HG03139 (cell line): Measurements from ENCODE around the gene CD82.

ENCODE experiments used
- ATAC-seq: cut with Tn5 transposase; IDR thresholded peaks from one replicate; pipeline ENCODE4 v1.9.1; 2021; ENCODE audit not compliant: unreplicated experiment

CD82 gene, protein sequence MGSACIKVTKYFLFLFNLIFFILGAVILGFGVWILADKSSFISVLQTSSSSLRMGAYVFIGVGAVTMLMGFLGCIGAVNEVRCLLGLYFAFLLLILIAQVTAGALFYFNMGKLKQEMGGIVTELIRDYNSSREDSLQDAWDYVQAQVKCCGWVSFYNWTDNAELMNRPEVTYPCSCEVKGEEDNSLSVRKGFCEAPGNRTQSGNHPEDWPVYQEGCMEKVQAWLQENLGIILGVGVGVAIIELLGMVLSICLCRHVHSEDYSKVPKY

DNA sequence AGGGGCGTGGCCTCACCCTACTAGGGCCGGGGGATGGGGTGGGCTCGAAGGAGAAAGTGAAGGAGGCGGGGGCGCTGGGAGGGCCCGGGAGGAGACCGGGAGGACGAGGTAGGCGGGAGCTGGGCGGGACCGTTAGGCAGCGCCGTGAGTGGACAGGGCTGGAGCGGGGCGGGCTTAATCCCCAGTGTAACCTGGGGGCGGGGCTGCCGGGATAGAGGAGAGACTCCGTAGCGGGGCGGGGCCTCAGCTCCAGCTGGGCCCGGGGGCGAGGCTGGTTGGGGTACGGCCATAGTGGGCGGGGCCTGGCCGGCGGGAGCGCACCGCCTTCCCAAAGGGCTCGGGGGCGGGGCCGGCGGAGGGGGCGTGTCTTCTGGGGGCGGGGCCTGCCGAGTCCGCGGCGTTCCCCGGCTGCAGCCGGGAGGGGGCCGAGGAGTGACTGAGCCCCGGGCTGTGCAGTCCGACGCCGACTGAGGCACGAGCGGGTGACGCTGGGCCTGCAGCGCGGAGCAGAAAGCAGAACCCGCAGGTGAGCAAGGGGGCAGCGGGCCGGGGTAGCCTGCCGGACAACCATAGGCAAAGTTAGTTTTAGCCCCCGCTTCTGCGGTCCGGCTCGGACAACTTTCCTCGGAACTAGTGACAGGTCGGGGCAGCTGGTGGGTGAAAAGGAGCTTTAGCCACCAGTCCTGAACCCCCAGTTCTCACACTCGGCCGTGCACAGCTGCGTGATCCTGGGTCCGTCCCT lies at the start of gene CD82:
TSS of gene CD82 (plus strand) at position 453 of the 742 bp plus-strand sequence. CDS start 29,000 bp downstream, outside the sequence.
- ATAC-seq, result peak; percentile 64

DNA sequence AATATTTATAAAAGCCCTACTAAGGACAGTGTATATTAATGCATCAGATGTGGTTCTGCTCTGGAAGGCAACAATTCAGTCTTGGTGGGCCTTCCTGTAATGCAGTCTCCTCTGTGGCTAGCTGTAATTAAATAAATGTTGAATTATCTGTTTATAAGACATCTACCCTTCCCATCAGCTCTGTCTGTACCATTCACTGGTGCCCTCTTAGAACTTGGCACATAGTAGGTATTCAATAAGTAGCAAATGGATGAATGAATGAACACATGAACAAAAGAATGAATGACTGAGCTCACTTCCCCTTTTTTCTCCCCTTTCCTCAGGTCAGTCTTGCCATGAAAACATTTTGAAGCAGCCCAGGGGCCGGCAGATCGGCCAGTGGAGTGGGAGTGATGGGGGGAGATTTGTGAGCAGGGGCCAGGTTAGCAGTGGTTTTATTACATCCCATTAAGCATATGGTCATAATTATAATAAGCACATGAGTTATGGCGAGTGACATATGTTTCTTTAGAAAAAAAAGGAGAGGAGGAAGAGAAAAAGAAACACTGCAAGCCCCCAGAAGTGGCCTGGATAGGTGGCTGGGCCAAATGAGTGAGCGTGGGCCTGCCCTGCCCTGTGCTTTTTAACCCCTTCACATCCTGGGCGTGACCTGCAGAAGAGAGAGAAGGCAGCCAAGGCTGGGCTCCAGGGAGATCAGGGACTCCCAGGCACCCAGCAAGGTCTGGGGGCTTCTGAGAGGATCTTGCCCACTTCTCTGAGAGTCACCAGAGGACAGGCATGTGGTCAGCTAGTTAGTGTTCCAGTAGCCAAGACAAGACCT lies 48.6 kb upstream of the CD82 start:
- no peak for ATAC-seq

DNA sequence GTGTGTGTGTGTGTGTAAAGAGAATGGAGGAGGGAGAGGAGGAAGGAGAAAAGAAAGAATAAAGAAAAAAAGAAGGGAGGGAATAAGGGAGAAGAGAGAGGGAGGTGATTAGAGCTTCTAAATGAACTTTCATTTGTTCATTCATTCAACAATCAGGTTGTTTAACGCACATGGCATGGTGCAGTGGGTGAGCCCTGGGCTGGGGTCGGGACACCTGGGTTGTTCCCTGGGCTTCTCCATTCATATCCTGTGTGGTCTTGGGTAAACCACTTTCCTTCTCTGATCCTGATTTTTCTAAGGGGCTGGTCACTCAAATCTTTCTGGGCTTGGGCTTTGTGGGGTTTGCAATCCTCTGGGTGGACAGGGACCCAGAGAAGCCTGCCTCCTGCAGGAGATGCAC lies 47.9 kb upstream of the CD82 start:
- ATAC-seq, result no peak

GRCh38 chr11:44518968-44519550 lies 46.4 kb upstream of the CD82 start:
- ATAC-seq, result no peak

GRCh38 chr11:44519989-44520737 lies 45.3 kb upstream of the CD82 start:
- no peak for ATAC-seq

GRCh38 chr11:44521148-44521547 lies 44.3 kb upstream of the CD82 start:
- no peak for ATAC-seq

DNA sequence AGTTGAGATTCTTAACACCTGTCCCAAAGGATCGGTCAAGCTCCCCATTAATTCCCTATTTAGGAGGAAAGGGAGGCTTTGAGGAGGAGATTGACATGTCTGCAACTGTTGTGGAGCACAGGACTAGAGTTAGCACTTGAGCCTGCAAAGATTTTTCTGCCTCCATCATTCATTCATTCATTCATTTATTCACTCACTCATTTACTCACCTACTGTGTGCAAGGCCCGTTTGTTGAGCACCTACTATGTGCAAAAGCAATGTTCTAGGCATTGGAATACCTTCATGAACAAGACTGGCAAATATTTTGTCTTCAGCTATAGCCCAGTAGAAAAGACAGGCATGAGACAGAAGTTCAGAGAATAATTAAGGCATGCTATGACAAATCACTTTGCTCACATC lies 43.2 kb upstream of the CD82 start:
- ATAC-seq, result no peak

DNA sequence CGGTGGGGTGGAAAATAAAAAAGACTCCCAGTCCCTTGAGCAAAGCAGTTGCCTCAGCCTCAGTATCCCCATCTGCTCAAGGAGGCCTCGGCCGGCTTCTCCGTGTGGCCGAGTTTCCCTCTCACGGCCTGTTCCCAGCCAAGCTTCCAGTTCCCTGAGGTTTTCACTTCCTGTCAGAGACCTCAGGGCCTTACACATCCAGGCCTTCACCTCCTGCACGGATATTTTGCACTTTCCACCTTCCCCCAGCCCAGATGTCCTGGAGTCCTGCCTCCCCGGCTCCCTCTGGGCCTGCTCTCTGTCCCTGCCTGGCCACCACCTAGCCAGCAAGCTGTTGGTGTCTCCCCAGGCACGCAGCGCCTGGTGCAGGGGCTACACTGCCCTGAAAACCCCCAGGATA lies 41.1 kb upstream of the CD82 start:
- ATAC-seq, result no peak

DNA sequence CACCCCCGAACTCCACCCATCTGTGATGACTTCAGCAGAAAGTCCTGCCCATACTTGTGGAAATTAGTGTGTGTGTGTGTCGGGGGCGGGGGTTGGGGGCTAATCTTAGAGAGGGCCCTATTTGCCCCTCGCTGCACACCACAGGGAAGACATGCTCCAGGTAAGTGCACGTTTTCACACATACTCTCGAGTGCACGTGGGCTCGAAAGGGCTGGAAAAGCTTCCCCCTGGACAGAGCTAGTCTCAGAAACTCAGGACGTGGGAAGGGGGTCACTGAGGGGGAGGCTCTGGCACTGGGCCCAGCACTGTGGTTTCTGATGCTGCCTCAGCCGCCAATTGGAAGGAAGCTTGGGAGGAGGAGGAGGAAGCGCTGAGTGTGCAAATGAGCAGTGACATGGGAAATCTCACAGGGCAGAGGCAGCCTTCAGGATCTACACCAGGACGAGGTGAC lies 40.7 kb upstream of the CD82 start:
- ATAC-seq, result no peak

GRCh38 chr11:44525473-44526252 lies 39.8 kb upstream of the CD82 start:
- ATAC-seq, result no peak

- ATAC-seq, result no peak
Observed at GRCh38 chr11:44526438-44526837, 39.0 kb upstream of the CD82 start.

DNA sequence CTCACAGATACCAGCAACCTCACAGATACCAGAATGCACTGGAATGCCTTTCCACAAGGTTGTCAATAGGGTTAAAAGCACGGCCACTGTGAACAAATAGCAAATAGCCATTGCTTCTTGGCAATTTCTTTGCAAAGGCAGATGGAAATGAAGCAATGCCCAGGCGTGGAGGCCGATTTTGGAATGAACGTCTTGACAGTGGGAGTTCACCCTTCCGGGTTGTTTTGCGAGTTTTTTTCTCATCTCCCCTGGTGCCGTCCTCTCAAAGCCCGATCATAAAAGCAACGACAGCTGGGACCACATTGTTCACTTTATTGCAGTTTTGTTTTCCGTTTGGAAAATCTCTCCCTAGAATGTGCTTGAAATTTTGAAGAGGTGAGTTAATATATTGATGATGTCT lies 38.0 kb upstream of the CD82 start:
- ATAC-seq, result no peak

DNA sequence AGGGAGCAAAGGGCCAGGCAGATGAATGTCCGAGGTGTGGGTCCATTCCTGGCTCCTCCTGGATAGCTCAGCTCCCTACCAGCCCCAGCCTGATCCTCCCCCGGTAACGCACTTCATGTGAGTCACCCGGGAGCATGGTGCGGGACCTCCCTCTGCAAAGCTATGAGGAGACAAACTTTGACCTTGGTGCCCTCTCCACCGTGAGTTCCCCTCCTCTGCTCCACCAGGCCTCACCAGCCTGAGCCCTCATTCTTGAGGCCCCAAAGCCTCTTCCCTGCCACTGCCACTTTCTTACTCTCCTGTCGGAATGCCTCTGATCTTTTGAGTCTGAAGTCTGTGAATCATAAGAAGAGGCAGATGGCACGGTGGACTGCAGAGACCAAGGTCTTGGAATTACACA lies 37.4 kb upstream of the CD82 start:
- ATAC-seq, result no peak

- ATAC-seq, result no peak
Observed at GRCh38 chr11:44528581-44528980, 36.9 kb upstream of the CD82 start.

GRCh38 chr11:44529895-44530412 lies 35.5 kb upstream of the CD82 start:
- ATAC-seq, result no peak

DNA sequence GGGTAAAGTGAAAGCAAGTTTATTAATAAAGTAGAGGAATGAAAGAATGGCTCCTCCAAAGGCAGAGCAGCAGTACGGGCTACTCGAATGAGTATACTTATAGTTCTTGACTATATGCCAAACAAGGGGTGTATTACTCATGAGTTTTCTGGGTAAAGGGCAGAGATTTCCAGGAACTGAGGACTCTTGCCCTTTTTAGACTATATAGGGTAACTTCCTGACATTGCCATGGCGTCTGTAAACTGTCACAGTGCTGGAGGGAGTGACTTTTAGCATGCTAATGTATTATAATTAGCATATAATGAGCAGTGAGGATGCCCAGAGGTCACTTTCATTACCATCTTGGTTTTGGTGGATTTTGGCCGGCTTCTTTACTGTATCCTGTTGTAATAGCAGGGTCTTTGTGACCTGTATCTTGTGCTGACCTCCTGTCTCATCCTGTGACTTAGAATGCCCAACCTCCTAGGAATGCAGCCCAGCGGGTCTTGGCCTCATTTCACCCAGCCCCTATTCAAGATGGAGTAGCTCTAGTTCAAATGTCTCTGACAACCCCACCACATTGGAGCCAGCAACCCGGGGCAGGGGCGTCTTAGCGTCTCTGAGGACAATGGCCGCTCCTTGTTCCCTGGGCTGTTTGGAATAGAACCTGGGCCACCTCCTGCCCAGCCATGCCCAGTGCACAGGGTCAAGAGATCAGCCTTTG lies 34.9 kb upstream of the CD82 start:
- no peak for ATAC-seq

DNA sequence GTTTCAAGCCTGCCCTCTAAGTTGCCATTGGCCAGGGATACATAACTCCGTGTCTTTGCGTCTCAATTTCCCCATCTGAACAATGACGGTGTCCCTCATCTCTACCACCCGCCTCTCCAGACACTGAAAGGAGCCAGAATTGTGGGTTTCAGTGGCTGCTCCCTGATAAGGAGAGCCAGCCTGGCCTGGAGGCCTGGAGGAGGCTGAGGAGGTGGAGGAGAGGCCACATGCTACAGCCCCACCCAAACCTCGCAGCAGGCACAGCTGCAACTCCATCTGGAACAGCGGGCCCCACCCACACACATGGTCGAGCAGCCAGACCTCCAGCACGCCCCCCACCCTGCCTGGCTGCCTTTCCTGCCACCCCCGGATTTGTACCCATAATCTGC lies 34.4 kb upstream of the CD82 start:
- ATAC-seq, result no peak

DNA sequence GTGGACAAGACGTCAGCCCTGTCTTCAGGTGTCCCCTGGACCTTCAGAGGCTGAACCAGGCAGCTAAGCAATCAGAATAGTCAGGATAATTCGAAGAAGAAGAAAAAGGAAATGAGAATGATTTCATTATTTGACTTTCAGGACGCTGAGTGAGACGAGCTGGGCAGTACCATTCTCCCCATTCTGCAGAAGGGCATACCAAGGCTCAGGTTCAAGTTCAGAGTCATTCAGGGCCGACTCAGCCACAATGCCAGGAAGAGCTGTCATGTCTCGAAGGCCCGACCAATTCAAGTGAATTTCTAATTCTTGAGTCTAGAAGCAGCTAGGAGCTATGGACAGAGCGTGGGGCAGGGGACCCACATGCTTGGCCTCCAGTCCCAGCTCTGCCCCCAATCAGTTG lies 33.8 kb upstream of the CD82 start:
- ATAC-seq, result no peak

DNA sequence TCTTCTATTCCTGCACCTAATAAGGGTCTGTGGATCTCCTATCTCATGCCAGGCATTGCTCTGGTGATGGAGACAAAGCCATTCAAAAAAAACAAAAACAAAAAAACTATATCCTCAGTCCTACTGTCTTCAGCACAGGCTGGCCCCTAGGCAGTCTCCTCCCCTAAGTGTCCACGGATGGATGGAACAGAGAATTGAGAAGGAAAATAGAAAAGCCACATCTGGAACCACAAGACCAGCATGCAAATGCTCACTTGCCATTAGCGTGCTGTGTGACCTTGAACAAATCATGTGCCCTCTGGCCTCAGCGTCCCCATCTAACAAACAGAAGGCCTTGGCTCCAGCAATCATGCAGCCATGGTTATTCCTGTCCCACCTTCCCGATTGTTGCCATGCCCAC lies 32.7 kb upstream of the CD82 start:
- no peak for ATAC-seq
